HL-60 (cell line): Measurements from ENCODE around the gene RNF141.

Experiments
- DNase-seq, 2 experiments: peaks; one replicate each; pipeline ENCODE4 v3.0.0-alpha.2; 2010 to 2020; ENCODE audit warnings: low read depth in 1 of 2, low spot score in 1 of 2
- H3K27ac ChIP-seq: fragments of 250-450 bp; sonication (Bioruptor Pico); replicated peaks from 2 replicates; pipeline ENCODE4 v1.5.1; 2020; ENCODE audit warnings: mild to moderate bottlenecking, moderate library complexity
- H3K27me3 ChIP-seq: fragments of 250-450 bp; sonication (Bioruptor Pico); 2 replicates; pipeline ENCODE4 v1.5.1; 2021; ENCODE audit warnings: mild to moderate bottlenecking, moderate library complexity; ENCODE audit not compliant: insufficient read depth, poor library complexity, severe bottlenecking
- H3K4me3 ChIP-seq: replicated peaks from 2 replicates; pipeline ENCODE4 v1.5.1; 2011; ENCODE audit warnings: mild to moderate bottlenecking, control low read depth, low read length; ENCODE audit not compliant: insufficient read depth
- GABPA ChIP-seq: IDR thresholded peaks from 2 replicates; pipeline ENCODE4 v1.6.1; 2012; ENCODE audit warnings: low read depth
- POLR2AphosphoS5 ChIP-seq: IDR thresholded peaks from 2 replicates; pipeline ENCODE4 v1.6.1; 2012; ENCODE audit warnings: low read depth
- SPI1 ChIP-seq: IDR thresholded peaks from 2 replicates; pipeline ENCODE4 v1.6.1; 2012; ENCODE audit warnings: low read depth, mild to moderate bottlenecking, borderline replicate concordance
- TF ChIP-seq, protein P1 (sequence below): IDR thresholded peaks from one replicate; pipeline ENCODE4 v1.5.1; 2011; ENCODE audit warnings: low read length, control low read depth, inconsistent platforms; ENCODE audit not compliant: insufficient read depth
- TF ChIP-seq, protein P2 (sequence below): IDR thresholded peaks from 2 replicates; pipeline ENCODE4 v1.6.1; 2012; ENCODE audit warnings: low read depth; ENCODE audit not compliant: insufficient replicate concordance

The RNF141 gene

DNA sequence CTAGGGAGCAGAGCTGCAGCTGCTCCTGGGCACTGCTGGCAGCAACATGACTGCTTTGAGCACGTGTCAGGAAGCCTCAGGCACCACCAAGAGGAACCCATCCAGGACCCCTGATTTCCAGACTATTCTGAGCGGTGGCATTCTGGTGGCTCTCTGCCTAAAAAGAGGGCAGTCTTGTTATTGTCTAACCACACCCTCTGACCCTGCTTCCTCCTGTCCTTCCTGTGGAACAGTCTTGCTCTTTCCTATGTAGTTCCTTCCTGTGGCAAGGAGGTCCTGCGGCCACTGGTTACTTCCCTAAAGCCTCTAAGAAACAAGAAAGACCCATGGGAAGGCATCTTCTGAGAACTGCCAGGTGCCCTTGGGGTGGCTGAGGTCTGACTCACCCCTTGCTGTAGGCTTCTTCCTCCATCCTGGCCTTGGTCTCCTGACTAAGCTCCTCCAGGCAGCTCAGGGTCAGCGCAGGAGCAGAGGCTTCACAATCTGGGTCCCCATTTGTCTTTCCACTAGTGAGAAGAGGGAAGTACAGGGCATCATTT, 40.6 kb upstream of the RNF141 start:
- no peaks in the 10 kb centered on the region for H3K27me3 ChIP-seq
- DNase-seq, result peak; percentile 93 to 96
- H3K4me3 ChIP-seq, result no peak overlapping the region
- peak overlapping the region; percentile 56 for H3K27ac ChIP-seq
- TF ChIP-seq GABPA (peak; percentile 31; the same call in 1 of the 2 replicates), SPI1 (peak; percentile 59; the same call in 1 of the 2 replicates), POLR2AphosphoS5 (peak; percentile 63)
- TF ChIP-seq, protein P1, sequence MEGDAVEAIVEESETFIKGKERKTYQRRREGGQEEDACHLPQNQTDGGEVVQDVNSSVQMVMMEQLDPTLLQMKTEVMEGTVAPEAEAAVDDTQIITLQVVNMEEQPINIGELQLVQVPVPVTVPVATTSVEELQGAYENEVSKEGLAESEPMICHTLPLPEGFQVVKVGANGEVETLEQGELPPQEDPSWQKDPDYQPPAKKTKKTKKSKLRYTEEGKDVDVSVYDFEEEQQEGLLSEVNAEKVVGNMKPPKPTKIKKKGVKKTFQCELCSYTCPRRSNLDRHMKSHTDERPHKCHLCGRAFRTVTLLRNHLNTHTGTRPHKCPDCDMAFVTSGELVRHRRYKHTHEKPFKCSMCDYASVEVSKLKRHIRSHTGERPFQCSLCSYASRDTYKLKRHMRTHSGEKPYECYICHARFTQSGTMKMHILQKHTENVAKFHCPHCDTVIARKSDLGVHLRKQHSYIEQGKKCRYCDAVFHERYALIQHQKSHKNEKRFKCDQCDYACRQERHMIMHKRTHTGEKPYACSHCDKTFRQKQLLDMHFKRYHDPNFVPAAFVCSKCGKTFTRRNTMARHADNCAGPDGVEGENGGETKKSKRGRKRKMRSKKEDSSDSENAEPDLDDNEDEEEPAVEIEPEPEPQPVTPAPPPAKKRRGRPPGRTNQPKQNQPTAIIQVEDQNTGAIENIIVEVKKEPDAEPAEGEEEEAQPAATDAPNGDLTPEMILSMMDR, result no peak
- TF ChIP-seq, protein P2, sequence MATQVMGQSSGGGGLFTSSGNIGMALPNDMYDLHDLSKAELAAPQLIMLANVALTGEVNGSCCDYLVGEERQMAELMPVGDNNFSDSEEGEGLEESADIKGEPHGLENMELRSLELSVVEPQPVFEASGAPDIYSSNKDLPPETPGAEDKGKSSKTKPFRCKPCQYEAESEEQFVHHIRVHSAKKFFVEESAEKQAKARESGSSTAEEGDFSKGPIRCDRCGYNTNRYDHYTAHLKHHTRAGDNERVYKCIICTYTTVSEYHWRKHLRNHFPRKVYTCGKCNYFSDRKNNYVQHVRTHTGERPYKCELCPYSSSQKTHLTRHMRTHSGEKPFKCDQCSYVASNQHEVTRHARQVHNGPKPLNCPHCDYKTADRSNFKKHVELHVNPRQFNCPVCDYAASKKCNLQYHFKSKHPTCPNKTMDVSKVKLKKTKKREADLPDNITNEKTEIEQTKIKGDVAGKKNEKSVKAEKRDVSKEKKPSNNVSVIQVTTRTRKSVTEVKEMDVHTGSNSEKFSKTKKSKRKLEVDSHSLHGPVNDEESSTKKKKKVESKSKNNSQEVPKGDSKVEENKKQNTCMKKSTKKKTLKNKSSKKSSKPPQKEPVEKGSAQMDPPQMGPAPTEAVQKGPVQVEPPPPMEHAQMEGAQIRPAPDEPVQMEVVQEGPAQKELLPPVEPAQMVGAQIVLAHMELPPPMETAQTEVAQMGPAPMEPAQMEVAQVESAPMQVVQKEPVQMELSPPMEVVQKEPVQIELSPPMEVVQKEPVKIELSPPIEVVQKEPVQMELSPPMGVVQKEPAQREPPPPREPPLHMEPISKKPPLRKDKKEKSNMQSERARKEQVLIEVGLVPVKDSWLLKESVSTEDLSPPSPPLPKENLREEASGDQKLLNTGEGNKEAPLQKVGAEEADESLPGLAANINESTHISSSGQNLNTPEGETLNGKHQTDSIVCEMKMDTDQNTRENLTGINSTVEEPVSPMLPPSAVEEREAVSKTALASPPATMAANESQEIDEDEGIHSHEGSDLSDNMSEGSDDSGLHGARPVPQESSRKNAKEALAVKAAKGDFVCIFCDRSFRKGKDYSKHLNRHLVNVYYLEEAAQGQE, result no peak

DNA sequence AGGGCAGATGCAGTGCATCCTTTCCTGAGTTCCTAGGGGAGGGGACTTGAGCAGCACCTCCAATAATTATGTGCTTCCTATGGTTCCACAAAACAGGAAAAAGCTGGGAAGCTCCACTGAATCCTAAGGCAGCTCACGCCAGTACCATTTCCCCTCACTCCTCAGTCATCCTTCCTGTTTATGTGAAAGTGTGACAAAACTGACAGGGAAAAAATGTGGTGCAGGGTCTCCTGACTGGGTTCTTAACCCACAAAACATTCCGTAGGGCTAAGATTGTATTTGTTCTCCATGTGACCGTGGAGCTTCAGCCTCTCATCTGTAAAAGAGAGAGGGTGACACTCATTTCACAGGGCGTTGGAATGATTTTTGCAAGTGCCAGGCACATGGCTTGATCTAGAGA, 39.6 kb upstream of the RNF141 start:
- TF ChIP-seq POLR2AphosphoS5 (no peak), SPI1 (no peak), GABPA (no peak)
- TF ChIP-seq, protein P1, result no peak
- TF ChIP-seq, protein P2, result no peak
- no peak for DNase-seq
- Histone ChIP-seq H3K27me3 (no peaks in the 10 kb centered on the region), H3K4me3 (no peak overlapping the region), H3K27ac (peak overlapping the region; percentile 56; the same call in 1 of the 2 replicates)

DNA sequence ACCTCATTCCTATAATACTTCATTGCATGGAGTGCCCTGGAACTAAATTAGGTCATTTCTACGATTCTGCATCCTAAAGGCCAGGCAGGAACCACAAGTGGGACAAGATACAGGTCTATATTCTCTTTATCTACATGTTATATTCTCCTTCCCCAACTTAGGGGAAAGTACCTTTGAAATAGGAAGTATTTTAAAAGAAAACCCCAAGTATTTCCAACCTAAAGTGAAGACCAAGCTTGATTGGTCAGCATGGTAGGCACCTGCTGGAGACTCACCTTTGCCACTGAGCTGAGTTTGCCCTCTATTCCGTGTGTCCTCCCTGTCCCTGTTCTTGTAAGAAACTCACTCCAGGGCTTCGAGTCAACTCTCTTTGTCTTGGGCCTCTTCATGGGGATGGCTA, 38.7 kb upstream of the RNF141 start:
- Histone ChIP-seq H3K27me3 (no peaks in the 10 kb centered on the region), H3K4me3 (no peak overlapping the region), H3K27ac (no peak overlapping the region)
- TF ChIP-seq GABPA (no peak), POLR2AphosphoS5 (no peak), SPI1 (no peak)
- TF ChIP-seq, protein P2, result no peak
- TF ChIP-seq, protein P1, result no peak
- no peak for DNase-seq
